HepG2 (cell line): Measurements from ENCODE around the gene CDKN1C. TPM values are rescaled to one million over a fixed set of nuclear protein-coding genes. Genes with fewer than 3 reads are reported as not detected.

Experiments used
- ATAC-seq: fragments of 200-7000 bp; cut with Tn5 transposase; 3 replicates; pipeline ENCODE4 v1.9.1; 2020; ENCODE audit warnings: mild to moderate bottlenecking, moderate library complexity
- BruUV-seq: library from RNA; stranded (reverse); fragments of 400-500 nt; replicated peaks from 2 replicates; lab custom pipeline; 2021; lab: Mats Ljungman, UMichigan
- CTCF ChIA-PET: fragments of 300-600 bp; formaldehyde crosslinking; extraction: SDS; loops from one replicate; lab custom pipeline; 2021; ENCODE audit warnings: low total read pairs, inconsistent platforms, low intra/inter-chr PET ratio; lab: Yijun Ruan, JAX
- POLR2A ChIA-PET: fragments of 350-600 bp; sonication (Branson Sonifier 250); formaldehyde crosslinking; loops from one replicate; lab custom pipeline; 2020; ENCODE audit warnings: antibody characterized with exemption, inconsistent platforms; lab: Yijun Ruan, JAX
- DNase-seq: peaks from one replicate; pipeline ENCODE4 v3.0.0-alpha.2; 2015; ENCODE audit warnings: low spot score
- FAIRE-seq: peaks from 3 replicates; lab custom pipeline; 2011; peaks lifted over from hg19 to GRCh38; lab: Jason Lieb, UNC
- H2AFZ ChIP-seq: one replicate; pipeline ENCODE4 v1.6.1; 2011; ENCODE audit warnings: low read length, inconsistent platforms
- H3K27ac ChIP-seq: fragments of 300-600 bp; 3 replicates; pipeline ENCODE4 v1.8.0; 2011; ENCODE audit warnings: mixed run types, mild to moderate bottlenecking, mixed read lengths, low read length, inconsistent platforms; ENCODE audit not compliant: insufficient read depth; ENCODE audit errors: extremely low read length
- H3K27me3 ChIP-seq, 2 experiments: fragments of 200-600 bp in 1 of 2; 2 replicates in 1 of 2; 3 replicates in 1 of 2; pipeline versions ENCODE4 v1.6.0 to v1.8.0; 2011; ENCODE audit warnings: low read length in 2 of 2, mild to moderate bottlenecking in 2 of 2, moderate library complexity in 2 of 2, inconsistent platforms in 1 of 2; ENCODE audit not compliant: insufficient read depth in 2 of 2, control insufficient read depth in 1 of 2
- H3K36me3 ChIP-seq, 2 experiments: fragments of 200-600 bp in 1 of 2; replicated peaks in 1 of 2; 2 replicates in 1 of 2; 3 replicates in 1 of 2; pipeline versions ENCODE4 v1.5.1 to v1.8.0; 2011; ENCODE audit warnings: low read length in 2 of 2, inconsistent platforms in 1 of 2; ENCODE audit not compliant: insufficient read depth in 2 of 2, control insufficient read depth in 1 of 2
- H3K4me1 ChIP-seq: 2 replicates; pipeline ENCODE4 v1.5.1; 2012; ENCODE audit warnings: low read length, inconsistent platforms; ENCODE audit not compliant: insufficient read depth
- H3K4me2 ChIP-seq: 2 replicates; pipeline ENCODE4 v1.6.0; 2011; ENCODE audit warnings: low read depth, low read length, inconsistent platforms
- H3K4me3 ChIP-seq, 3 experiments: fragments of 200-600 bp in 1 of 3; sonication (generic), shearing (Covaris generic) in 1 of 3; replicated peaks in 1 of 3; 2 replicates each; pipeline ENCODE4 v1.5.1; 2011 to 2016; ENCODE audit warnings: low read length in 3 of 3, inconsistent platforms in 2 of 3, low read depth in 2 of 3, mild to moderate bottlenecking in 2 of 3, control low read depth in 1 of 3, mixed read lengths in 1 of 3; ENCODE audit not compliant: insufficient read depth in 1 of 3
- H3K79me2 ChIP-seq: one replicate; pipeline ENCODE4 v1.6.1; 2011; ENCODE audit warnings: low read length, inconsistent platforms; ENCODE audit not compliant: insufficient read depth
- H3K9ac ChIP-seq: 2 replicates; pipeline ENCODE4 v1.6.0; 2011; ENCODE audit warnings: mild to moderate bottlenecking, low read depth, low read length, inconsistent platforms; ENCODE audit not compliant: insufficient read depth
- H3K9me3 ChIP-seq: 2 replicates; pipeline ENCODE4 v1.5.1; 2012; ENCODE audit warnings: mild to moderate bottlenecking, low read length
- H4K20me1 ChIP-seq: 2 replicates; pipeline ENCODE4 v1.6.0; 2011; ENCODE audit warnings: inconsistent platforms, mild to moderate bottlenecking, low read length, moderate library complexity; ENCODE audit not compliant: insufficient read depth
- ADNP ChIP-seq: sonication (generic); formaldehyde crosslinking; IDR thresholded peaks from 2 replicates; pipeline ENCODE4 v1.4.0; 2020; ENCODE audit warnings: missing genetic modification reagents
- HNRNPUL1 ChIP-seq: fragments of 200-400 bp; formaldehyde crosslinking; IDR thresholded peaks from 2 replicates; pipeline ENCODE4 v1.6.1; 2017; ENCODE audit warnings: low read depth, mild to moderate bottlenecking, low read length, moderate library complexity
- NAIF1 ChIP-seq: sonication (generic); formaldehyde crosslinking; IDR thresholded peaks from 2 replicates; pipeline ENCODE4 v1.5.0; 2020; ENCODE audit warnings: mild to moderate bottlenecking, missing genetic modification reagents, borderline replicate concordance
- NFE2L1 ChIP-seq: sonication (generic); formaldehyde crosslinking; IDR thresholded peaks from 2 replicates; pipeline ENCODE4 v1.4.0; 2020; ENCODE audit warnings: missing genetic modification reagents, mild to moderate bottlenecking, borderline replicate concordance
- NR1H2 ChIP-seq: sonication (generic); formaldehyde crosslinking; IDR thresholded peaks from 2 replicates; pipeline ENCODE4 v1.8.1; 2022; ENCODE audit warnings: low read depth, missing genetic modification reagents, borderline replicate concordance
- PCBP1 ChIP-seq: fragments of 200-400 bp; formaldehyde crosslinking; IDR thresholded peaks from 2 replicates; pipeline ENCODE4 v1.6.1; 2017; ENCODE audit warnings: mild to moderate bottlenecking, low read depth, low read length, borderline replicate concordance
- PRPF4 ChIP-seq: fragments of 200-400 bp; formaldehyde crosslinking; IDR thresholded peaks from 2 replicates; pipeline ENCODE4 v1.6.1; 2016; ENCODE audit warnings: low read length, low read depth; ENCODE audit not compliant: poor library complexity, severe bottlenecking
- SIX1 ChIP-seq: sonication (generic); formaldehyde crosslinking; IDR thresholded peaks from 2 replicates; pipeline ENCODE4 v1.4.0; 2020; ENCODE audit warnings: missing genetic modification reagents, borderline replicate concordance
- ZNF296 ChIP-seq: sonication (generic); formaldehyde crosslinking; conservative IDR thresholded peaks from 2 replicates; pipeline ENCODE4 v1.5.0; 2020; ENCODE audit warnings: mild to moderate bottlenecking, missing genetic modification reagents
- ZNF607 ChIP-seq: sonication (generic); formaldehyde crosslinking; IDR thresholded peaks from 2 replicates; pipeline ENCODE4 v1.5.1; 2020; ENCODE audit warnings: missing genetic modification reagents, mild to moderate bottlenecking, borderline replicate concordance
- ZNF670 ChIP-seq: sonication (generic); formaldehyde crosslinking; IDR thresholded peaks from 2 replicates; pipeline ENCODE4 v1.8.0; 2022; ENCODE audit warnings: mild to moderate bottlenecking, missing genetic modification reagents, borderline replicate concordance
- ZNF703 ChIP-seq: sonication (generic); formaldehyde crosslinking; IDR thresholded peaks from 2 replicates; pipeline ENCODE4 v1.5.1; 2020; ENCODE audit warnings: missing genetic modification reagents, mild to moderate bottlenecking, moderate library complexity, borderline replicate concordance
- ZNF713 ChIP-seq: sonication (generic); formaldehyde crosslinking; IDR thresholded peaks from 2 replicates; pipeline ENCODE4 v1.4.0; 2020; ENCODE audit warnings: mild to moderate bottlenecking, missing genetic modification reagents
- WGBS: methylation state at CpG from one replicate; pipeline ENCODE4 v1.1.6; 2017; ENCODE audit warnings: low lambda C conversion rate; 5-methylcytosine and 5-hydroxymethylcytosine counted together
- in situ Hi-C: cut with HindIII; loops from 2 replicates; pipeline ENCODE4 v1.10.0; 2017; ENCODE audit warnings: low pct_unique_long_range_greater_than_20kb; ENCODE audit not compliant: extremely low pct_ligation_motif_present
- intact Hi-C: fragments of 100-400 bp; cut with micrococcal nuclease; formaldehyde crosslinking; loops from one replicate; pipeline ENCODE4 v1.10.0; 2022; ENCODE audit not compliant: unreplicated experiment
- polyA plus RNA-seq, 8 experiments: library from polyadenylated mRNA; depleted of rRNA in 3 of 8; stranded (reverse) in 7 of 8; unstranded in 1 of 8; fragments of >200 nt; fragmentation: Illumina TruSeq in 4 of 8; extraction: Trizol in 4 of 8; gene quantifications; 2 replicates each; pipeline versions ENCODE4 v1.2.1 to v1.2.3, GENCODE V29; 2011 to 2016; ENCODE audit warnings: low read depth in 4 of 8, missing spikeins in 1 of 8, mixed read lengths in 1 of 8; ENCODE audit not compliant: insufficient read depth in 1 of 8
- total RNA-seq, 5 experiments: library from RNA; depleted of rRNA; stranded (reverse); fragments of >200 nt; fragmentation: Illumina TruSeq; extraction: Trizol; gene quantifications; 2 replicates each; pipeline ENCODE4 v1.2.3, GENCODE V29; 2016; ENCODE audit warnings: low read depth in 1 of 5
- TF ChIP-seq, protein P1 (sequence below): IDR thresholded peaks from 2 replicates; pipeline ENCODE4 v1.4.0; 2020; ENCODE audit warnings: mild to moderate bottlenecking, missing genetic modification reagents
- TF ChIP-seq, protein P2 (sequence below): sonication (generic); formaldehyde crosslinking; conservative IDR thresholded peaks from 2 replicates; pipeline ENCODE4 v1.4.0; 2020; ENCODE audit warnings: mild to moderate bottlenecking, missing genetic modification reagents, moderate library complexity

The CDKN1C gene
- total and polyA plus RNA-seq, 2 of the 13 experiments (the other 11 are each of a cell fraction or from before 2014, with no cell fraction given), result not detected

DNA sequence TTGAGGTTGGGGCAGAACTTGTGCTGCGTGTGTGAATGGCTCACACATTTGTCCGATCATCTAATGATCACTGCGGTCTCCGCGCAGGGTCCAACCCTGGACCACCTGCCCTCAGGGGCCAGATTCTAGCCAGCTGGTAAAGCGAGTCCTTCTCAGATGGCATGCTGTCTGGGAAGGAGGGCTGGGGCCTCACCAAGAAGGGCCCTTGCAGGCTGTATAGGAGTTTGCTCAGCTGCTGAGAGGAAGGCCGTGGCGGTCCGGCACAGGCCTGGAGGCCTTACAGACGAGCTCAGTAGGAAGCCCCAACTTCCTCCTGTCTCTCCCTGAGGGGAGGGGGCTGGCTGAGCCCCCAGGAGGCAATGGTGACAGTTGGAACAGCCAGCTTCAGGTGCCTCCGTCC lies 29.9 kb upstream of the CDKN1C start:
- no peak overlapping the region for H3K4me2 ChIP-seq
- no peaks in the 10 kb centered on the region for H3K27me3 ChIP-seq
- no peak for TF ChIP-seq PCBP1
- TF ChIP-seq NR1H2 (CRISPR knock-in tag), result no peak
- no peak for TF ChIP-seq PRPF4
- no peak for TF ChIP-seq NFE2L1 (CRISPR knock-in tag)
- TF ChIP-seq HNRNPUL1, result no peak
- no peak for TF ChIP-seq NAIF1 (CRISPR knock-in tag)
- no peak for TF ChIP-seq ZNF607 (CRISPR knock-in tag)
- no peak for TF ChIP-seq ZNF713
- no peak for TF ChIP-seq ZNF703 (CRISPR knock-in tag)
- TF ChIP-seq ZNF670 (CRISPR knock-in tag), result no peak
- TF ChIP-seq SIX1 (CRISPR knock-in tag), result no peak
- no peak for TF ChIP-seq ADNP (CRISPR knock-in tag)
- no peak for TF ChIP-seq ZNF296 (CRISPR knock-in tag)
- TF ChIP-seq, protein P1, sequence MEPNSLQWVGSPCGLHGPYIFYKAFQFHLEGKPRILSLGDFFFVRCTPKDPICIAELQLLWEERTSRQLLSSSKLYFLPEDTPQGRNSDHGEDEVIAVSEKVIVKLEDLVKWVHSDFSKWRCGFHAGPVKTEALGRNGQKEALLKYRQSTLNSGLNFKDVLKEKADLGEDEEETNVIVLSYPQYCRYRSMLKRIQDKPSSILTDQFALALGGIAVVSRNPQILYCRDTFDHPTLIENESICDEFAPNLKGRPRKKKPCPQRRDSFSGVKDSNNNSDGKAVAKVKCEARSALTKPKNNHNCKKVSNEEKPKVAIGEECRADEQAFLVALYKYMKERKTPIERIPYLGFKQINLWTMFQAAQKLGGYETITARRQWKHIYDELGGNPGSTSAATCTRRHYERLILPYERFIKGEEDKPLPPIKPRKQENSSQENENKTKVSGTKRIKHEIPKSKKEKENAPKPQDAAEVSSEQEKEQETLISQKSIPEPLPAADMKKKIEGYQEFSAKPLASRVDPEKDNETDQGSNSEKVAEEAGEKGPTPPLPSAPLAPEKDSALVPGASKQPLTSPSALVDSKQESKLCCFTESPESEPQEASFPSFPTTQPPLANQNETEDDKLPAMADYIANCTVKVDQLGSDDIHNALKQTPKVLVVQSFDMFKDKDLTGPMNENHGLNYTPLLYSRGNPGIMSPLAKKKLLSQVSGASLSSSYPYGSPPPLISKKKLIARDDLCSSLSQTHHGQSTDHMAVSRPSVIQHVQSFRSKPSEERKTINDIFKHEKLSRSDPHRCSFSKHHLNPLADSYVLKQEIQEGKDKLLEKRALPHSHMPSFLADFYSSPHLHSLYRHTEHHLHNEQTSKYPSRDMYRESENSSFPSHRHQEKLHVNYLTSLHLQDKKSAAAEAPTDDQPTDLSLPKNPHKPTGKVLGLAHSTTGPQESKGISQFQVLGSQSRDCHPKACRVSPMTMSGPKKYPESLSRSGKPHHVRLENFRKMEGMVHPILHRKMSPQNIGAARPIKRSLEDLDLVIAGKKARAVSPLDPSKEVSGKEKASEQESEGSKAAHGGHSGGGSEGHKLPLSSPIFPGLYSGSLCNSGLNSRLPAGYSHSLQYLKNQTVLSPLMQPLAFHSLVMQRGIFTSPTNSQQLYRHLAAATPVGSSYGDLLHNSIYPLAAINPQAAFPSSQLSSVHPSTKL (CRISPR knock-in tag), result no peak
- TF ChIP-seq, protein P2, sequence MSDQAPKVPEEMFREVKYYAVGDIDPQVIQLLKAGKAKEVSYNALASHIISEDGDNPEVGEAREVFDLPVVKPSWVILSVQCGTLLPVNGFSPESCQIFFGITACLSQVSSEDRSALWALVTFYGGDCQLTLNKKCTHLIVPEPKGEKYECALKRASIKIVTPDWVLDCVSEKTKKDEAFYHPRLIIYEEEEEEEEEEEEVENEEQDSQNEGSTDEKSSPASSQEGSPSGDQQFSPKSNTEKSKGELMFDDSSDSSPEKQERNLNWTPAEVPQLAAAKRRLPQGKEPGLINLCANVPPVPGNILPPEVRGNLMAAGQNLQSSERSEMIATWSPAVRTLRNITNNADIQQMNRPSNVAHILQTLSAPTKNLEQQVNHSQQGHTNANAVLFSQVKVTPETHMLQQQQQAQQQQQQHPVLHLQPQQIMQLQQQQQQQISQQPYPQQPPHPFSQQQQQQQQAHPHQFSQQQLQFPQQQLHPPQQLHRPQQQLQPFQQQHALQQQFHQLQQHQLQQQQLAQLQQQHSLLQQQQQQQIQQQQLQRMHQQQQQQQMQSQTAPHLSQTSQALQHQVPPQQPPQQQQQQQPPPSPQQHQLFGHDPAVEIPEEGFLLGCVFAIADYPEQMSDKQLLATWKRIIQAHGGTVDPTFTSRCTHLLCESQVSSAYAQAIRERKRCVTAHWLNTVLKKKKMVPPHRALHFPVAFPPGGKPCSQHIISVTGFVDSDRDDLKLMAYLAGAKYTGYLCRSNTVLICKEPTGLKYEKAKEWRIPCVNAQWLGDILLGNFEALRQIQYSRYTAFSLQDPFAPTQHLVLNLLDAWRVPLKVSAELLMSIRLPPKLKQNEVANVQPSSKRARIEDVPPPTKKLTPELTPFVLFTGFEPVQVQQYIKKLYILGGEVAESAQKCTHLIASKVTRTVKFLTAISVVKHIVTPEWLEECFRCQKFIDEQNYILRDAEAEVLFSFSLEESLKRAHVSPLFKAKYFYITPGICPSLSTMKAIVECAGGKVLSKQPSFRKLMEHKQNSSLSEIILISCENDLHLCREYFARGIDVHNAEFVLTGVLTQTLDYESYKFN (CRISPR knock-in tag), result no peak
- H3K36me3 ChIP-seq, result no peaks in the 10 kb centered on the region
- ATAC-seq (no peak), DNase-seq (no peak), FAIRE-seq (no peak)
- no peak overlapping the region for H3K27ac ChIP-seq
- BruUV-seq, result no TSS peak
- H3K79me2 ChIP-seq, result no peaks in the 10 kb centered on the region
- intact Hi-C loops (no loop called here), in situ Hi-C loops (no loop called here)
- no peak overlapping the region for H2AFZ ChIP-seq
- WGBS, result 96% methylated on average over 5 of the region's 11 CpGs
- H3K9ac ChIP-seq, result no peak overlapping the region
- no peaks in the 10 kb centered on the region for H3K9me3 ChIP-seq
- H3K4me3 ChIP-seq, result no peak overlapping the region
- peaks cover 16% of the 10 kb centered on the region for H3K4me1 ChIP-seq
- ChIA-PET CTCF (no interaction called here), POLR2A (interaction anchor here (1.0 kb wide), 1 partner anchor 12 kb away, joined by 3 read pairs; no protein-coding TSS in a partner anchor)
- no peaks in the 10 kb centered on the region for H4K20me1 ChIP-seq
